ENCODE data around the gene RBFOX2. TPM values are rescaled to one million over a fixed set of nuclear protein-coding genes. Genes with fewer than 3 reads are reported as not detected.

The RBFOX2 gene
- total RNA-seq, 2 experiments from 2014 or later: 54.3 to 78.7 TPM

GRCh38 chr22:35732116-35732515 is 296.5 kb downstream of the RBFOX2 start:
- Histone ChIP-seq H3K9me3 (ENCODE audit: low read length) (no peaks in the 10 kb centered on the region), H3K27ac (ENCODE audit: low read depth, low read length, poor library complexity, severe bottlenecking) (no peak overlapping the region), H3K4me2 (ENCODE audit: low read length) (no peak overlapping the region), H3K9me2 (ENCODE audit: insufficient read depth, low read length) (no peaks in the 10 kb centered on the region), H3K79me2 (ENCODE audit: insufficient read depth, low read depth, low read length) (peaks cover 6% of the 10 kb centered on the region; the same call in 1 of the 2 replicates), H2AFZ (ENCODE audit: low read length) (no peak overlapping the region), H3K4me3 (ENCODE audit: low read depth, low read length, poor library complexity, severe bottlenecking) (no peak overlapping the region), H3K4me1 (ENCODE audit: insufficient read depth, low read length, poor library complexity, severe bottlenecking) (peaks cover 62% of the 10 kb centered on the region), H3K36me3 (ENCODE audit: insufficient read depth, low read length) (no peaks in the 10 kb centered on the region), H4K20me1 (ENCODE audit: insufficient read depth, low read length) (no peaks in the 10 kb centered on the region)
- BruUV-seq (replicated peaks): no TSS peak
- DNase-seq (ENCODE audit: low spot score): no peak
- POLR2A ChIA-PET: no interaction called here
- TF ChIP-seq EZH2phosphoT487 (IDR thresholded peaks at IDR 0.05; ENCODE audit: borderline replicate concordance, low read depth, low read length) (no peak), CTCF (conservative IDR thresholded peaks at IDR 0.05; ENCODE audit: low read length) (no peak)
- intact Hi-C loops (cut with micrococcal nuclease; ENCODE audit: unreplicated experiment): no loop called here
- CTCF ChIA-PET (ENCODE audit: unreplicated experiment): no interaction called here

GRCh38 chr22:35731321-35731720 is 297.3 kb downstream of the RBFOX2 start:
- no peak overlapping the region for H3K27ac ChIP-seq (ENCODE audit: low read depth, low read length, poor library complexity, severe bottlenecking)
- TF ChIP-seq CTCF (conservative IDR thresholded peaks at IDR 0.05; ENCODE audit: low read length) (no peak), EZH2phosphoT487 (IDR thresholded peaks at IDR 0.05; ENCODE audit: borderline replicate concordance, low read depth, low read length) (no peak)
- no peak overlapping the region for H3K4me3 ChIP-seq (ENCODE audit: low read depth, low read length, poor library complexity, severe bottlenecking)
- CTCF ChIA-PET (ENCODE audit: unreplicated experiment): no interaction called here
- no peak overlapping the region for H2AFZ ChIP-seq (ENCODE audit: low read length)
- H4K20me1 ChIP-seq (ENCODE audit: insufficient read depth, low read length): no peaks in the 10 kb centered on the region
- peaks cover 6% of the 10 kb centered on the region; the same call in 1 of the 2 replicates for H3K79me2 ChIP-seq (ENCODE audit: insufficient read depth, low read depth, low read length)
- BruUV-seq (replicated peaks): no TSS peak
- no peaks in the 10 kb centered on the region for H3K9me3 ChIP-seq (ENCODE audit: low read length)
- H3K9me2 ChIP-seq (ENCODE audit: insufficient read depth, low read length): no peaks in the 10 kb centered on the region
- no peak for DNase-seq (ENCODE audit: low spot score)
- intact Hi-C loops (cut with micrococcal nuclease; ENCODE audit: unreplicated experiment): no loop called here
- H3K36me3 ChIP-seq (ENCODE audit: insufficient read depth, low read length): no peaks in the 10 kb centered on the region
- H3K4me2 ChIP-seq (ENCODE audit: low read length): 0 out of 2 replicates have a peak overlapping the region, but pooled peaks have one; percentile 34
- H3K4me1 ChIP-seq (ENCODE audit: insufficient read depth, low read length, poor library complexity, severe bottlenecking): peaks cover 67% of the 10 kb centered on the region
- POLR2A ChIA-PET: no interaction called here

GRCh38 chr22:35729309-35729698 is 299.3 kb downstream of the RBFOX2 start:
- peak overlapping the region; percentile 91 for H3K27ac ChIP-seq (ENCODE audit: low read depth, low read length, poor library complexity, severe bottlenecking)
- H3K4me3 ChIP-seq (ENCODE audit: low read depth, low read length, poor library complexity, severe bottlenecking): peak overlapping the region; percentile 67
- BruUV-seq (replicated peaks): TSS peak; percentile 97
- ChIA-PET CTCF (ENCODE audit: unreplicated experiment) (interaction anchor here (1.1 to 1.2 kb wide), 2 partner anchors 21 to 37 kb away, joined by 3 read pairs; no protein-coding TSS in a partner anchor), POLR2A (interaction anchor here (0.5 to 1.9 kb wide), 4 partner anchors 19 to 191 kb away, joined by 3 to 6 read pairs (median 3); no protein-coding TSS in a partner anchor)
- intact Hi-C loops (cut with micrococcal nuclease; ENCODE audit: unreplicated experiment): loop anchor here (1.0 to 10.0 kb wide), 4 partner anchors 23 to 375 kb away; partner anchors contain the start of gene APOL6
- H3K36me3 ChIP-seq (ENCODE audit: insufficient read depth, low read length): no peaks in the 10 kb centered on the region
- peak overlapping the region; percentile 83 for H3K4me2 ChIP-seq (ENCODE audit: low read length)
- peak; percentile 70 for DNase-seq (ENCODE audit: low spot score)
- TF ChIP-seq CTCF (conservative IDR thresholded peaks at IDR 0.05; ENCODE audit: low read length) (no peak), EZH2phosphoT487 (IDR thresholded peaks at IDR 0.05; ENCODE audit: borderline replicate concordance, low read depth, low read length) (no peak)
- no peaks in the 10 kb centered on the region for H4K20me1 ChIP-seq (ENCODE audit: insufficient read depth, low read length)
- H3K9me2 ChIP-seq (ENCODE audit: insufficient read depth, low read length): no peaks in the 10 kb centered on the region
- H3K4me1 ChIP-seq (ENCODE audit: insufficient read depth, low read length, poor library complexity, severe bottlenecking): peaks cover 71% of the 10 kb centered on the region
- peak overlapping the region; percentile 7; the same call in 1 of the 2 replicates for H2AFZ ChIP-seq (ENCODE audit: low read length)
- no peaks in the 10 kb centered on the region for H3K9me3 ChIP-seq (ENCODE audit: low read length)
- peaks cover 6% of the 10 kb centered on the region; the same call in 1 of the 2 replicates for H3K79me2 ChIP-seq (ENCODE audit: insufficient read depth, low read depth, low read length)

Data from OCI-LY7 (cell line).